Lower leg skin (tissue), 4 donors: Measurements from ENCODE around the gene GSC2. TPM values are rescaled to one million over a fixed set of nuclear protein-coding genes. Genes with fewer than 3 reads are reported as not detected.

Experiments
- DNase-seq, 2 donors: peaks; one replicate each; pipeline ENCODE4 v3.0.0-alpha.2; 2019; ENCODE audit warnings: low spot score in 2 of 2
- H3K4me3 ChIP-seq: fragments of 200-600 bp; sonication (generic); 2 replicates; pipeline ENCODE4 v1.5.1; 2017; ENCODE audit warnings: mild to moderate bottlenecking, low read depth; ENCODE audit not compliant: poor library complexity, severe bottlenecking
- CTCF ChIP-seq, 3 donors: fragments of 450-650 bp; IDR thresholded peaks; one replicate each; pipeline ENCODE4 v1.5.1; 2016; ENCODE audit warnings: antibody characterized with exemption in 3 of 3, mild to moderate bottlenecking in 3 of 3, moderate library complexity in 2 of 3
- POLR2A ChIP-seq, 2 donors: fragments of 450-650 bp; IDR thresholded peaks; one replicate each; pipeline ENCODE4 v1.6.1; 2016 to 2017; ENCODE audit warnings: antibody characterized with exemption in 2 of 2, mild to moderate bottlenecking in 1 of 2, moderate library complexity in 1 of 2
- WGBS, 2 donors: methylation state at CpG; one replicate each; pipeline ENCODE4 v1.1.5; 2018; 5-methylcytosine and 5-hydroxymethylcytosine counted together
- intact Hi-C: fragments of 100-400 bp; cut with DNase I; formaldehyde crosslinking; loops from one replicate; pipeline ENCODE4 v1.15.0; 2023; ENCODE audit warnings: low total_unique reads
- total RNA-seq, 4 donors: library from RNA; depleted of rRNA; stranded (reverse); fragments of >200 nt; gene quantifications; one replicate each; pipeline ENCODE4 v1.1.0, GENCODE V29; 2016

GSC2 gene
- total RNA-seq, 4 donors from 2014 or later: 0.42 to 2.6 TPM; not detected in 2

DNA sequence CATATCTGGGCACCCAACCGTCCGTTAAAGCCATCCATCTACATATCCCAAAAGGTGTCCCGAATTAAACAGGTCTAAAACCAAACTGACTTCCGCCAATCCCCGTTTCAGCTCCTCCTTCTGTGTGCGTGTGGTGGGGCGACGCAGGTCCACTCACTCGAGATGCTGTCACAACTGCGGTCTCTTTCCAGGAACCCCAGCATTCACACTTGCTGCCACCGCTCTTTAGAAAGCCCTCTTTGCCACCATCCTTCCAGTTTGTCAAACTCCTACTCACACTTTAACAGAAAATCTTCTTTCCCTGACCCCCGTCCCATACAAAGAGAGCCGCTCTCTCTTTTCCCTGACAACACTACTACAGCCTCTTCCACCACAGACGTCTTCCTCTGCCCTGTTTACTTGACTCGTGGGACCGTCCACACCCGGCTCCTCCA lies 6.1 kb downstream of the GSC2 start:
- intact Hi-C loops: no loop called here
- DNase-seq: no peak
- TF ChIP-seq POLR2A (IDR thresholded peaks at IDR 0.05) (no peak), CTCF (IDR thresholded peaks at IDR 0.05) (no peak)
- H3K4me3 ChIP-seq: peak overlapping the region; percentile 87
- WGBS, 2 donors: 5 to 8% methylated on average over 17 of the region's 17 CpGs

DNA sequence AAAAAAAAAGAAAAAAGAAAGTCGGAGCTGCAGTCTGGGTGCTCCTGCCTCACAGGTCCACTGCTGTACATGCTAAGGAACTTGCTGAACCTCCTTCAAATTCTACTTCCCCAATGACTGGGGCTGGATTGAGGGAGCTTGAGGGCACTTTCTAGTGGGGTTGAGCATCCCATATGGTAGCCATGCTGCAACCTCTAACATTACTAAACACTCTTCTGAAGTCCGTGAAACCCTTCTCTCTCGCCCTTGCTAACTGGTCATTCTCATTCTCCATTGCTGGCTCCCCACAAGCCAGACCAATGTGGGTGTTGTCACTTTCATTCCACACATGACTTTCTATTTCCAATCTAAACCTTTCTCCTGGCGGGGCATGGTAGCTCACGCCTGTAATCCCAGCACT lies 6.9 kb downstream of the GSC2 start:
- TF ChIP-seq POLR2A (IDR thresholded peaks at IDR 0.05) (no peak), CTCF (IDR thresholded peaks at IDR 0.05) (no peak)
- no peak overlapping the region for H3K4me3 ChIP-seq
- no peak for DNase-seq
- 79 to 86% methylated on average over 5 of the region's 5 CpGs for WGBS, 2 donors
- intact Hi-C loops: no loop called here

GRCh38 chr22:19142394-19142793 lies 7.7 kb downstream of the GSC2 start:
- DNase-seq: no peak
- TF ChIP-seq POLR2A (IDR thresholded peaks at IDR 0.05) (no peak), CTCF (IDR thresholded peaks at IDR 0.05) (no peak)
- WGBS, 2 donors: 96 to 97% methylated on average over 9 of the region's 9 CpGs
- intact Hi-C loops: no loop called here
- no peak overlapping the region for H3K4me3 ChIP-seq

DNA sequence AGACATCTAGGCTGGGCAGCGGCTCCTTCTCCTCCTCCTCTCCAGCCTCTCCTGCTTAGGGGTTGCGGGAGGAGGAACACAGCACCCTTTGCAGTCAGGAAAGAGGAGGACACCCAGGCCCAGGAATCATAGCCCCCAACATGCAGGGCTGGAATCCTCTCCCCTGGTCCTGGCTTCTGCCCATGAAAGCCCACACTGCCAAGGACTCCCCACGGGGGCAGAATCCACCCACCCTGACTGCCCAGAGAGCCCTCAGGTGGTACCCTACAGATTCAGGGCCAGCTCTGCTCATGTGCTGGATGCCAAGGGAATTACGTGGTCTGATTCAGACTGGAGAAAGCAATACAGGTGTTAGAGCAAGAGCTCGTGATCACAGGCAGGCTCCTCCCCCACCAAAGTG lies 10.1 kb downstream of the GSC2 start:
- H3K4me3 ChIP-seq: no peak overlapping the region
- TF ChIP-seq POLR2A (IDR thresholded peaks at IDR 0.05) (no peak), CTCF (IDR thresholded peaks at IDR 0.05) (no peak)
- intact Hi-C loops: loop anchor here (10.0 kb wide), 1 partner anchor 495 kb away; no protein-coding TSS in a partner anchor
- WGBS, 2 donors: 69 to 73% methylated on average over 5 of the region's 5 CpGs
- no peak for DNase-seq

- no peak for TF ChIP-seq CTCF (IDR thresholded peaks at IDR 0.05)
- no peak for TF ChIP-seq POLR2A (IDR thresholded peaks at IDR 0.05)
- WGBS, 2 donors: 81 to 92% methylated on average over 5 to 9 of the region's 9 CpGs
- intact Hi-C loops: loop anchor here (10.0 kb wide), 1 partner anchor 496 kb away; no protein-coding TSS in a partner anchor
- DNase-seq: no peak
- no peak overlapping the region for H3K4me3 ChIP-seq
Measured at GRCh38 chr22:19139001-19139356, 11.1 kb downstream of the GSC2 start.
